ENCODE results near the gene ZP2.
"Not testable (repeated sequence)": the region's sequence is repeated elsewhere in the genome, so short reads cannot be mapped to it uniquely, and the experiment has no call there.

ZP2 gene

GRCh38 chr16:21211486-21211885, at the start of gene ZP2:
ZP2 (minus strand) TSS chr16:21211574; CDS start chr16:21211547, 27 bp downstream.
- no peak for DNase-seq (ENCODE audit: low read depth, low spot score)

DNA sequence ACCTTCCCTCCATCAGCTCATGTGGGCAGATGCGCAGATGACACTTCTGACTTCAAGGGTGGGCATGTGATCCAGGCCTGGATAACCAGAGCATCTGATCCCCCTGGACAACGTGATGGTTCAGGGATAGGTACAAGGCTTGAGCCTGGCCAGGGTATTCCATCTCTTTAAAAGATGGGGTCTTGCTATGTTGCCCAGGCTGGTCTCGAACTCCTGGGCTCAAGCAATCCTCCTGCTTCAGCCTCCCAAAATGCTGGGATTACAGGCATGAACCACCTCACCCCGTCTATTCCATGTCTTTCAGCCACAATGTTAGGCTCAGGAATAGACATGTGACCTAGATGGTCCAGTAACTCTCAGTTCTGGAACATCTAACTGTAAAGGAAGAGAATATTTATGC, 45.9 kb upstream of the ZP2 start:
- no peak for DNase-seq (ENCODE audit: low read depth, low spot score)

GRCh38 chr16:21256636-21257035, 45.3 kb upstream of the ZP2 start:
- DNase-seq (ENCODE audit: low read depth, low spot score) = no peak

GRCh38 chr16:21253470-21253869, 42.1 kb upstream of the ZP2 start:
- DNase-seq (ENCODE audit: low read depth, low spot score) = no peak

DNA sequence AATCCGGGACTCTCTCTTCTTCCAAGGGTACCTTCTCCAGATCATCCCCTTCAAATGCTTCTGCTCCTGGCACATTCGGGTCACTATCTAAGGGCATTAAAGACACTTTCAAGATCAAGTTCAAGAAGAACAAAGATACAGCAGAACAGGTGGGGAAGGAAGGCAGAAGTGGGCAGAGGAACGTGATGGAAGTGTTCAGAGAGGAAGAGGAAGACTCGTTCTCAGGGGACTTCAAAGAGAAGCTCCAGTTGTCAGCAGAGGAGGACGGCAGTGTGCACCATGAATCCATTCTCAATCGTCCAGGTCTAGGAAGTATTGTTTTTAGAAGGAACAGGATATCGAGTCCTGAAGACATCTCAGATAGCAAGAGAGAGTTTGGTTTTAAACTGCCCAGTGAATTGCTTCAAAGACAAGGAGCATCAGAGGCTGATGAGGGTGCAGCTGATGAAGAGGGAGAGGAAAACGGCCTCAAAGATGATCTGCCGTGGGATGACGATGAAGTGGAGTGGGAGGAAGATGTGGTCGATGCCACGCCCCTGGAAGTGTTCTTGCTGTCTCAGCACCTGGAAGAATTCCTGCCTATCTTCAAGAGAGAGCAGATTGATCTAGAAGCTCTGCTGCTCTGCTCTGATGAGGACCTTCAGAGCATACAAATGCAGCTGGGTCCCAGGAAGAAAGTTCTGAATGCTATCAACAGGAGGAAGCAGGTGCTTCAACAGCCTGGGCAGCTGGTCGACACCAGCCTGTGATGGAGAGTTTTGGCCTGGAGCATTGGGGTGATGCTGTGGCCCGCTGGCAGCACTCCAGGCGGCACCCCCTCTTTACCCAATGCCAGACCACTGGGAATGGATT, 38.9 kb upstream of the ZP2 start:
- DNase-seq (ENCODE audit: low read depth, low spot score) = no peak

GRCh38 chr16:21248179-21248578, 36.8 kb upstream of the ZP2 start:
- not testable (repeated sequence) for DNase-seq (ENCODE audit: low read depth, low spot score)

DNA sequence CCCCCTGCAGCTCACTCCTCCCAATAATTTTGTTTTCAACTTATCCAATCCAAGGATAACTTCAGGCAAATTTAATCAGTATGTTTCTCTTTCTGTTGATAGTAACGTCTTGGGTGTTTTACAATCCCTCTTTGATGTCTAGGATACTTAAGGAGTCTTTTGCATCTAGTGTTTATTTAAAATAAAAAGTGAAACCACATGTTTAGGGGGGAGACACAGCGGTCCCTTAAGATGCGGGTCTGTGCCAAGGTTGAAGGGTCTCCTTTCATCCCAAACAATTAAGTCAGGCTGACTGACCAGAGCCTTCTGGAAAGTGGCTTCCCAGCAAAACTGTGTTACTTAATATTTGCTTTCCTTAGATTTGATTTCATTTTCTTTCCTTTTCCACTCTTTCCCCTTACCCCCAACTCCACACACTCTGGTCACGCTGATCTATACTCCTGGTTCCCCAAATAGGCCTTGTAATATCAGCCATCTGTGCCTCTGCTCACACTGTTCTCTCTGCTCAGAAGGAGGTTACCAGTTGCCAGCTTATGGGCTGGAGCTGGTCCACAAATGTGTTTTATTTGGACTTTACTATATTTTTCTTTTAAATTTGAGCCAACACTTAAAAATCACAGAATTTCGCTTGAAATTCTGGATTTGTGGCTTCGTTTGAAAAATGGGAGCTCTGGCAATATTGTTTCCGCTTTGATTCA, 33.3 kb upstream of the ZP2 start:
- DNase-seq (ENCODE audit: low read depth, low spot score) = no peak

- DNase-seq (ENCODE audit: low read depth, low spot score) = no peak
Observed at GRCh38 chr16:21242756-21243155, 31.4 kb upstream of the ZP2 start.

DNA sequence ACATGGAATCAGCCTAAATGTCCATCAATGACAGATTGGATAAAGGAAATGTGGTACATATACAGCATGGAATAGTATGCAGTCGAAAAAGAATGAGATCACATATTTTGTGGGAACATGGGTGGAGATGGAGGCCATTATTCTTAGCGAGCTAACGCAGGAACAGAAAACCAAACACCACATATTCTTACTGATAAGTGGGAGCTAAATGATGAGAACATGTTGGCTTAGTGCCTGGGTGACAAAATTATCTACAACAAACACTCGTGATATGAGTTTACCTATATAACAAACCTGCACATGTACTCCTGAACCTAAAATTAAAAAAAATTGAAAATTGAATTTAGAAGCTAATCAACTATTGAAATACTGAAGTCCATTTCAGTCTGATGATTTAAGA, 28.3 kb upstream of the ZP2 start:
- no peak for DNase-seq (ENCODE audit: low read depth, low spot score)

- DNase-seq (ENCODE audit: low read depth, low spot score) = no peak
Observed at GRCh38 chr16:21236831-21237230, 25.5 kb upstream of the ZP2 start.

DNA sequence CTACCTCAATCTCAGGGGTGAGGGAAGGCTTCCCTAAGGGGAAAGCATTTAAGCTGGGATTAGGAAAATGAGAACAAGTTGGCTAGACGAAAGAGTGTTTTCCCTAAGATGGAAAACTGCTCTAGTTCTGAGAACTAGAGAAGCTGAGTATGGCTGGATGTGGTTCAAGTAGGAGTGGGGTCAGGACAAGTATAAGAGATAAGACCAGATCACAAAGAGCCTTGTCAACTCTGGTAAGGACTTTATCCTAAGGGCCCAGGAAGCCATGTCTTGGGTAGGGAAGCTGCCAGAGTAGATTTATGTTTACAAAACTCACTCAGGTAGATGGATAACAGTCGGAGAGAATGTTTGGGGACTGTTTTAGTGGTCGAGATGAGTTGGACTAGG, 23.8 kb upstream of the ZP2 start:
- DNase-seq (ENCODE audit: low read depth, low spot score) = no peak

GRCh38 chr16:21233521-21234150, 22.3 kb upstream of the ZP2 start, which contains the start of gene ANKS4B:
ANKS4B (plus strand) TSS chr16:21233699; CDS start chr16:21233738, 39 bp downstream.
- DNase-seq (ENCODE audit: low read depth, low spot score) = no peak

DNA sequence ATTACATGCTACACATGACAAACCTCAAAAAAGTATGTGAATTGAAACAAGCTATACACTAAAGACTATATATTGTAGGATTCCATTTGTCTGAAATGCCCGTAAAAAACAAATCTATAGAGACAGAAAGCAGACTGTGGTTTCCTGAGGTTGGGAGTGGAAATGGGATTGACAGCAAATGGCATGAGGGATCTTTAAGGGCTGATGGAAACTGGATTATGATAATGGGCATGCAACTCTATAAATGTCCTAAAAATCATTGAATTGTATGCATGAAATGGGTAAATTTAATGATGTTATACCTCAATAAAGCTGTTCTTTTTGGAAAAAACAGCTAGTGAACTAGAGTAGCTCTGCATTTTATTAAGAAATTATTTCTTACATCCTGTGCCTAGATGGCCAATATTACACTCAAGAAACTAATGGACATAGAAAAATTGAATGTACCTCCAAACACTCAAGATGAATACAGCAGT, 21.7 kb upstream of the ZP2 start:
- DNase-seq (ENCODE audit: low read depth, low spot score) = no peak

DNA sequence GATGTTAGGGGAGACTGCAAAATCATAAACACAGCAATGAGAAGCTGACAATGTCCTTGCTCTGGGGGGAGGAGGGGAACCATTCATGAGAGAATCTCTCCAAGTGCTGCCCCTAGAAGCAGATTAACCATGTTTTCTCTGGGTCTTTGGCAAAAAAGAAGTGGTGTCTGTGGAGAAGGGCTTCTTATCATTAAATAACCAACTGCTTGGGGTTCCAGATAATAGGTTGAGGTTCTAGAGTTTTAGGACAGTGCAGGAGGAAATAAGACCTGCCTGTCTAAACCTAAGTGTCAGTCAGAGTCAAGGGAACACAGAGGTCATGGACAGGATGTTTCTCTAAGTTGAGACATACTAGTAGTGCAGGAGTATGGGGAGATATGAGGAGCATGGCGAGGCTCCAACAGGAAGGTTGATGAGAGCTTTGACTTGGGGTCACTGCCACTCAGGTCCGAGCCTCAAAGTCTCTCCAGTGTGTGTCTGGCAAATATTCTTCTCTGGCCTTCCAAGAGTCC, 17.0 kb upstream of the ZP2 start:
- DNase-seq (ENCODE audit: low read depth, low spot score) = no peak

DNA sequence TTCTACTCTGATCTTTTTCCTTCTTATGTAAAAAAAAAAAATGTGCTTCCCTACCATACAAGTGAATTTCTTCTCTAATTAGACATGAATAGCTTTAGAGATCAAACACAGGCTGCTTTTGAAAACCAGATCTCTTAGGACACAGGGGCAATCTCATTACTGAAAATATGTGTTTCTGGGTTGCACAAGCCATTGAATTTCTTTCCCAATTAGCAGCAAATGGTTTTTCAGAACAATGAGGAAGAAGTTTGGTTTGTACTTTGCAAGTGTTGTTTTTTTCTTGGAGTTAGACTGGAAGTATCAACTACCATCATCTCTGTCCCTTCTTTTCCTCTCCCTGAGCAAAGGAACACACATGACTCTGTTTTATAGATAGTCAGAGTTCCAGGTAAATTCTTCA, 16.5 kb upstream of the ZP2 start:
- DNase-seq (ENCODE audit: low read depth, low spot score) = no peak

- no peak for DNase-seq (ENCODE audit: low read depth, low spot score)
Observed at GRCh38 chr16:21226749-21227148, 15.4 kb upstream of the ZP2 start.

DNA sequence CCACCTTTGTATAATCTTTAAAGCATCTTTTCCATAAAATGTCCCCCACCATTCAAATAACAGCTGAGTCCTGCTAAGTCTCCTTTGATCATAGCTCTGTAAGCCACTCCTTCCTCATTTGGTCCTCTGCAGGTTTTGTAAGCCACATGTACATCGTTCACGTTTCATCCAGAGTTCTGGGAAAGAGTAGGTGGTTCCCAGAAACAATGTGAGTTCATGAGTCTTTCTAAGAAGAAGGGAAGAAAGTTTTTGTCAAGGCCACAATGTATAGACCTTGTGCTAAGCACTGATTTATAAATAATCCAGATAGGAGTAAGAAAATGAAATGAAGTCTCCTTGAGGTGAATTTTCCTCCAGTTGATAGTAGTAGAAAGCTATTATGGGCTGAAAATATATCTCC, 13.4 kb upstream of the ZP2 start:
- no peak for DNase-seq (ENCODE audit: low read depth, low spot score)

DNA sequence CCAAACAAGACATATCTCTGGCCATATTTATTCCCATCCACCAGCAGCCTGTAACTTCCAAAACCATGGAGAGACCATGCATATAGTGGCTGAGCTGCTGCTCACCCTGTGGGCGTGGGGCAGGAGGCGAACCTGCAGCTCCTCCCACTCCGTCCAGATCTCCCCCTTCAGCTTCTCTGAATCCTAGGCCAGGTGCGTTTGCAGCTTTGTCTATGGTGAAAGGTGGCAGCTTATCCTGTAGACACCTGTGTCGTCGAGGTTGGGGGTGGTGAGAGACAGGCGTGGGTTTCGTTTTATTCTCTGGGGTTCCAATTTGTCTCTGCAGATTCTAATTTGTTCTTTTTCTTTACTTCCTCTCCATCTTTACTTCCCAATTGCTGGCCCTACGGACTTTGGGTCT, 12.4 kb upstream of the ZP2 start:
- no peak for DNase-seq (ENCODE audit: low read depth, low spot score)

DNA sequence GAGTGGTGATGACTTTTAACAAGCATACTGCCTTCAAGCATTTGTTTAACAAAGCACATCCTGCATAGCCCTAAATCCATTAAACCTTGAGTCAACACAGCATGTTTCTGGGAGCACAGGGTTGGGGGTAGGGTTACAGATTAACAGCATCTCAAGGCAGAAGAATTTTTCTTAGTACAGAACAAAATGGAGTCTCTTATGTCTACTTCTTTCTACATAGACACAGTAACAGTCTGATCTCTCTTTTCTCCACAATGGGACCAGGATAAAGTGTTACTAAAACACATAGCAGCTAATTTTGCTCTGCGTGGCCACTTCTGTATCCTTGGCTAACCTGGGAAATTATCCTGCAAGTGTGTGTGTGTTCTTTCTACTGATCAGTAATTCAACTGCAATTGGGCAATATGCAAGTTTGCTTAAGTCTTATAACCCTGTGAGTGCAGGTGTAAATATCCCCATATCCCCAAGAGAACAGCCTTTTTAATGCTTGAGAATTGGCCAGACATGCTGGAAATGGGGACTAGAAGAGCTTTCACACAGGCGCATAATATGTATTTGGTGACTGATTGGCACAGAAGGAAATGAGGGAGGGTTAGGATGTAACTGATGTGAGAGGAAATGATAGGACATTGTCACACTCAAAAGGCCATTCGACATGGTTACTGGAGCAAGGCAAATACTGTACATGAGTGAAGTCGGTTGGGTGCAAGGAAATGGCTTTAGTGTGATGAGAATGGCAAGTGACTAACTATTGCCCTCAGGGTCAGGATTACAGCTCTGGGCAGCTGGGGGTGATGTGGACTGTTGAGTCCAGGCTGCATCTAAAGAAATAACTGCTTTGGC, 11.3 kb upstream of the ZP2 start:
- no peak for DNase-seq (ENCODE audit: low read depth, low spot score)

DNA sequence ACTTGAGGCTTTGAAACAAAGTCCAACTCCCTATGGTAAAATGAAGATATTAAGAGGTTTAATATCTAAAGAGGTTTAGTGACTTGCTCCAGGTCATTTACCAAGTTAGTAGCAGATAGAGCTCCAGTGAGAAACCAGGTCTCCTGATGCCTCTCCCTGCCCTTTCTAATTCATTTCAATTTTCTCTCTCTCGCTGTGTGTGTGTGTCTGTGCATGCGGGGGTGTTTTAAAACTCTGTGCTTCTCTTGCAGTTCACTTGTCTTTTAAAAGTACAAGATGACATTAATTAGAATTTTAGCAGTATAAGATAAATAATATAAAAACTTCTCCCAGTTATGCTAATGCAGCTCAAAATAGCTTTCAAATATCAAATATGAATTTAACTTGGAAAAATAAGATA, 8.2 kb upstream of the ZP2 start:
- no peak for DNase-seq (ENCODE audit: low read depth, low spot score)

GRCh38 chr16:21218153-21218552, 6.8 kb upstream of the ZP2 start:
- DNase-seq (ENCODE audit: low read depth, low spot score) = no peak
